Peyer's patch (tissue), 4 donors: Measurements from ENCODE around the gene SEMA3D.

ENCODE experiments used
- POLR2A ChIP-seq, 2 donors: fragments of 450-650 bp; IDR thresholded peaks; one replicate each; pipeline ENCODE4 v1.5.1; 2017; ENCODE audit warnings: antibody characterized with exemption in 2 of 2, mild to moderate bottlenecking in 2 of 2, moderate library complexity in 2 of 2
- TF ChIP-seq, protein P1 (sequence below), 6 experiments: fragments of 450-650 bp in 4 of 6; fragments of 200-600 bp in 2 of 6; sonication (generic) in 1 of 6; IDR thresholded peaks; one replicate each; pipeline ENCODE4 v1.5.1; 2017 to 2019; ENCODE audit warnings: antibody characterized with exemption in 6 of 6, mild to moderate bottlenecking in 3 of 6, moderate library complexity in 1 of 6

DNA sequence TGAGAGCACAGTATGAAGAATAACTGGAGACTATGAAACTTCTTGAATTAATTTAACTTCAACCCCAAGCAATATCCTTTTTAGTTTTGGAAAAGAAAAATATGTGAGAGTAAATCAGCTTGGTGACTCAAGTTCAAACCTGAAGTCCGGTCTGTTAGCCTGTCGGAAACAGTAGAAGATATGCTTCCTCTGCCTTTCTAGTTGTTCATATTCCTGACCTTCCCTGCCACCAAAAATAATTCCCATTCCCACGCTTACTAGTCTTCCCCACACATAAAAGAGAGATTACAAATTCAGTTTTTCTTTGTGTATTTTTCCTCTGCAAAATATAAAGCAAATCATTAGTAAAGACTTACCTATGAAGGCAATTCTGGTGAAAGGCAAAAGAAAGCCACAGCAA is 3.6 kb downstream of the SEMA3D start:
- TF ChIP-seq, protein P1, sequence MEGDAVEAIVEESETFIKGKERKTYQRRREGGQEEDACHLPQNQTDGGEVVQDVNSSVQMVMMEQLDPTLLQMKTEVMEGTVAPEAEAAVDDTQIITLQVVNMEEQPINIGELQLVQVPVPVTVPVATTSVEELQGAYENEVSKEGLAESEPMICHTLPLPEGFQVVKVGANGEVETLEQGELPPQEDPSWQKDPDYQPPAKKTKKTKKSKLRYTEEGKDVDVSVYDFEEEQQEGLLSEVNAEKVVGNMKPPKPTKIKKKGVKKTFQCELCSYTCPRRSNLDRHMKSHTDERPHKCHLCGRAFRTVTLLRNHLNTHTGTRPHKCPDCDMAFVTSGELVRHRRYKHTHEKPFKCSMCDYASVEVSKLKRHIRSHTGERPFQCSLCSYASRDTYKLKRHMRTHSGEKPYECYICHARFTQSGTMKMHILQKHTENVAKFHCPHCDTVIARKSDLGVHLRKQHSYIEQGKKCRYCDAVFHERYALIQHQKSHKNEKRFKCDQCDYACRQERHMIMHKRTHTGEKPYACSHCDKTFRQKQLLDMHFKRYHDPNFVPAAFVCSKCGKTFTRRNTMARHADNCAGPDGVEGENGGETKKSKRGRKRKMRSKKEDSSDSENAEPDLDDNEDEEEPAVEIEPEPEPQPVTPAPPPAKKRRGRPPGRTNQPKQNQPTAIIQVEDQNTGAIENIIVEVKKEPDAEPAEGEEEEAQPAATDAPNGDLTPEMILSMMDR (IDR thresholded peaks at IDR 0.05): no peak
- TF ChIP-seq POLR2A (IDR thresholded peaks at IDR 0.05): no peak
